Activated CD4-positive, CD25-positive, alpha-beta regulatory T cell treated with anti-CD3 and anti-CD28 coated beads, Interleukin-2, amount 50 U/mL, for 72 hours (primary cell): ENCODE results near the gene AUTS2.

ENCODE experiments used
- DNase-seq: peaks from one replicate; pipeline ENCODE4 v3.0.0; 2021

AUTS2 gene

DNA sequence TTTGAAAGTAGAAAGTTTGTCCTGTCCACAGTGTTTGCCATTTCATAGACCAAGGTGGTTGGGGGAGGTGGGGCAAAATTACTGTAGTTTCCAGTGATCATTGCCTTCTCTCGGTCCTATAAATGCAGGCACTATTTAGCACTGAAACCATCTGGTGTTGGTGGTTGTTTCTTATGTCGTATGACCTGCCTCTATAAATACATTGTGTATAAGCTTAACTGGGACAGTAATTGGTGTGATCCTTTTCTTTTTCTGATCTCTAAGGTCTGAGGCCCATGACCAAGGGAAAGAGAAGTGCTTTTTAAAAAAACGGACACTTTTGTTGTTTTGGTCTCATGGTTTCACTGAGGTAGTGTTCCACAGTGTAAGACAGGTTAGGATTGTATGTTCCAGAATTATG, 63.1 kb downstream of the AUTS2 start:
- DNase-seq, result no peak

DNA sequence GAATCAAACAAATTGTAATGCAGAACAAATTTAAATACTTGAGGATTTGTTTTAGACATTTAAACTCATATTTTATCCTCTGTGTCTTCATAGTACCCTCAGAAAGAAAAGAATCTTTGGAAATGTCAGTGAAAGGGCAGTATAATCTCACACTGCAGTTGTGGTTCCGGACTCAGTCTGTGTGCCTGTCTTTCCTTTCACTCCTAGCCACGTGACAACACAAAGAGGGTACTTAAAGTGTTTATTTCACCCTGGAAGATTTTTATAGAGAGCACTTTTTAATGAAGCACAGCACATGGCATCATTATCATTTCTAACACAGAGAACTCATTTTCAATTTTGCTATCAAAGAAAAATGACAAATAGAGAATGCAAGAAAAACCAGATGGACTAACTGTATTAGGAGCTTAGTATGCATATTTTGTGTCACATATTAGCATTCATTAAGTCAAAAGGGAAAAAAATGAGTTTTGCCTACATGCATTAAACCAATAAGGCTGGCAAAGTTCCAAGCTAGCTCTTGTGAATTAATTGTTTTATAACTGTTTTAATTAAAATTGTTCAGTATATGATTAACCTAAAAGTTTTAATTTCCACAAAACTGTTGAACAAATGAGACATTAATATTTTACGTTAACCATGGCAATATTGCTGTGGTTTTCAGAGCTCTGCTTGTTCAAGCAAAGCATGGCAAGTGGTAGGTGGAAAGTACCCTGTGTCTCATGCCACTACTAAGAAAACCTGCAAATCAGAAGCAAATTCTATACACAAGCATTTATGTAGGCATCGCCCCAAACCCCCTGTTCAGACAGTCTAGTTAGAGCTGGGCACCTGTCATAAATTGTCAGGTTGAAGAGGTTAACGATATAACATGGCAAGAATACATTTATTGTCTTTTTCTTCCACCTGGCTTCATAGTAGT, 65.9 kb downstream of the AUTS2 start:
- DNase-seq, result no peak

DNA sequence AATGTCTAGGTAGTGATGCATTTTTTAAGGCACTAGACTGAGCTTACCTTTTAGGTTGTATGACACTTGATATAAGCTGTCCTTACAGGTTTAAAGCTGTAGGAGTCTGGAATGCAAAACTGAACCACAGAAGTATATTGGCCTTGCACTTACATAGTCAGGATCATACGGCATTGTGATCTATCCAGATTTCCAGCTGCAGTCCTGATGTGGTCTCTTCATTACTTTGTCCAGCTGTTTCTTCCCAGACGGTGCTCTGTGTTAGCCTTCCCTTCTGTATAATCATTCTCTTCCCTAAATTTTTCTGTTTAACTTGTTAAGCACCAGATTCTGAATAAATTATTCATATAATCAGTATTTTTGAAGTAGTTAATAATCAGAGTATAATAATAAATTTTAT, 67.1 kb downstream of the AUTS2 start:
- DNase-seq, result no peak

DNA sequence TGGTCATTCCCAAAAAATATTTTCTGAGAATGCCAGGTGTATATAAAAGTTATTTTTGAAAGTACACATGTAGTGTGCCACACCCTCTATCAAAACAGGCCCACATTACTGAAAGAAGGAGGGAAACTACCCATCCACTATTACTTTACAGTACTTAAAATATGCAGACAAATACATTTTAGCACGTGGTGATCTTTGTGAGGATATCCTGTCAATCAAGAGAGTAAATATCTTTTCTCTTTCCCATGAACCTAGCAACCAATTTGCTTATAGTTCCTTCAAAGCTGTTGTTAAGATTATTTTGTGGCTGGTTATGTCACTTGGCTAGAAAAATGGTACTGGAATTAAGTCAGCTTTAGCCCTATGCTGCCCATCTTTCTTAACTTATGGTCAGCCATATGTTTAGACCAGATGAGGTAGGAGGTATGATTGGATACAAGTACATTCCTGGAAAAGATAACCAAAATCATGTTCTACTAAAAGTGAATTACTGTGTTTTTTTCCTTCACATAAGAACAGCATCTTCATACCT, 70.1 kb downstream of the AUTS2 start:
- no peak for DNase-seq

DNA sequence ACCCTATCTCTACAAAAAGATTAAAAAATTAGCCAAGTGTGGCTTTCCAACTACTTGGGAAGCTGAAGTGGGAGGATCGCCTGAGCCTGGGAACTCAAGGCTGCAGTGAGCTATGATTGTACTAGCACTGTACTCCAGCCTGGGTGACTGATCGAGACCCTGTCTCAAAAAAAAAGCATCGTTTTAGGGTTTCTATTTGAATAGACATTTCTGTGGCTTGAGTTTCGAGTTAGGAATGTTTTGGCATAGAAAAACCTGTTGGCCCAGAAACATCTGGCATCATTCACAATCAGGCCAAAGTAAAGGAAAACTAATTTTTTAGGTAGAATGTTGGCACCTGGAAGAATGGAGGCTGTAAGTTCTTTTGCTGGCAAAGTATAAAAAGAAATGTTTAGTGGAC, 72.4 kb downstream of the AUTS2 start:
- no peak for DNase-seq

DNA sequence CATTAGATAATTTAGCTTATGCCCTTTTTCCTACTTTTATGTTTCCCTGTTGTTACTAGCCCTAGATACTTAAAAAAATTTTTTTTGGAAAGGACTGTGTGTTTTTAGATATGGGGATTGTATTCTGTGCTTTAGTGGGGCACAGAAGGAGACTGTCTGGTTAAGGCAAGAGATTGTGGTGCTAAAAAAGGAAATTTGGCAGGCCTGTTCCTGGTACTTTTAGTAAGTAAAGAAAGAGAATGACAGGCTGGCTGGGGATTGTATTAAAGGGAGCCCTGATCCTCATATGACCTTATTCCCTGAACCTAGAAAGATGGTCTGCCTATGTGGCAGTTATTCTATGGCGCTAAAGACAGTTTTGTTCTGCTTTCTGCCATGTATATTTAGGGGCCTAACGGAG, 74.8 kb downstream of the AUTS2 start:
- DNase-seq, result no peak

DNA sequence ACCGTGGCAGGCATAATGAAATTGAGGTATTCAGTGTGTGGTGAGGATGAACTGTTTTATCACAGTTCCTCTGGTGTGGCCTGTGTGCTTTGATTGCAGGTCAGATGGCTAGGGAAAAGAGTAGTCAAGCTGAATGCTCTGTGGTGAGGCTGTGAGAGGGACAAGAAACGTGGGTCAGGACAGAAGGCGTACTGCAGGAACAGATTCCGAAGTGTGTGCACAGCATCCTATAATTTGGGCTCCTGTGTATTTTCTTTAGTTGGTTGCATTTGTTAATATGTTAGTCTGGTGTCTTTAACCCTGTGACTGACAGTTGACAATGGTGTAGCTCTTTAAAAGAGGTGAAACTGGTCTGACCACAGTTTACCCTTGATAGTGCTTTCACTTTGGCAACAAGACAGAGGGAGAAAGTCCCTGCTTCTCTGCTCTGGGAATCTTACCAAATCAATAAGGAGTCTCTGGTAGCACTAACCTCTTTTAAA, 76.5 kb downstream of the AUTS2 start:
- no peak for DNase-seq

DNA sequence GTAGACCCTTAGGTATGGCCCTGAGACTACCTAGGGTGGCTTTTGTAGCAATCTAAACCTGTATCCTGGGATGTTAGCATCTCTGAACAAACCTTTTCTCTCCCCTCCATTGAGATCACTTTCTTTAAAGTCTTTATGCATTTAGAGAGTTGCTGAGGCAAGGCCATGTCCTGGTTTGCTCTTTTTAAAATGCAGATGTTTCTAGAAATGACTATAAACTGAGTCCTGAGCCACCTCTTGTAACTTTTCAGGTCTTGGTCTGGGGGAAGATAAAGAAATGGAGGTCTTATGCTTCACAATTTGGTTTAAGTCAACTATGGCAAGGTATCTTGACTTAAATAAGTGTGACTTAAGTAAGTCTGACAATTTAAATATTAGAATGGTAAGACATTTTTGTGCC, 78.0 kb downstream of the AUTS2 start:
- no peak for DNase-seq

DNA sequence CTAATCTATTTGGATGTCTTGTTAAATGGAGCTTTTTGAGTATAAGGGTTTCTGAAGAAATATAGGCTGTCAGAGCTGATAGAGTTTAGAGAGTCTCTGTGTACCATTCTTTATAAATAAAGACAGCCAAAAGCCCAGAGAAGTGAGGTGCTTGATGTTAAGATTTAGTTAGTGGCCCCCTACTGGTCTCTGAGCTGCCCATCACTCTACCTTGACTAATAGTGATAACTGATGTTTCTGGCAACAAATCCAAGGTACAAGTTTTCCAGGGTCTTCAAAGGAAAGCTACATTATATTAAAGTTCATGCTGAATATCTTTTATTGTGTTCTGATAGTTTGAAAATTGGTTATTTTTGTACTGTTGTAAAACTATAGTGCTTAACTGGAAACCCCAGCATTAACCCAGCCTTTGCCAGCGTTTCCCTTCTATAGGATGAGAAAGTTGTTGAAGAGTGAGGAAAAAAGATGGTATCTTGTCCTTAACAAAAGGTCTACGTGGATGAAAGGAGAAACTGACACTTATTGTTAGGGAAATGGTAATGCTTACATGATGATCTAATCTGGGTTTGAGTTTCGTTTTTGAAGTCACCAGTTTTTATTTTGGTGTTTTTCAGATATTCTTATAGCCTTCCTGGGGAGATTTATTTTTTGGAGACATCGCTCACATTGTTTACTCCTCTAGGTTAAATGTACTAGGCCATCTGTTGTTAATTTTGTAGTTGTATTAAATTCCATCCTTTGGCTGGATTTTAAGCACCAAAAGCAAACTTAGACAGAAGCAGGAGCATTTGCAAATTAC, 79.0 kb downstream of the AUTS2 start:
- DNase-seq, result no peak

DNA sequence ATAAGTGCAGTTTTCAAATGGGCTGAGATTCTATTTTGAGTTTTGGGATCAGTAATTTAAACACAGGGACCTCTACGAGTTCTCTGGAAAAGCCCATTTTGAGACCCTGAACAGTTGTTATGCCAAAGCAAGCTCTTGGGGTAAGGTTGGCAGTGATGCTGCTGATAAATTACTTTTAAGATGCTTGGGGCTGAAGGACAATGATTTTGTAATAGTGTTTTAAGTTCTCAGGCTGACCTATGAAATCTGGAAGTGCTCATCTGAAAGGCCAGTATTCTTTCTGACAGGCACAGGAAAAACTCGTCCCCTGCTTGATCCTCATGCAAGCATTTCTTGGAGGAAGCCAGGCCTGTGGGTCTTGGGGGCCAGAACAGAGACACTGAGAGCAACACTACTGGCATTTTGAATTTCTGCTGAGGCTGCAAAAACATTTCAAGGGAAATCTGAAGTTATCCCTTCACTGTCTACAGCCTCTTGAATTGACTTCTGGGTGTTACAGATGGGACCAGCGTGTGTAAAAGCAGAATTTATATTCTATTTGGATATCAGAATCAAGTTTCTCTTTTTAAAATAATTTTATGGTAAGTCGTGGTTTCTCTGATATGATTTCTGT, 79.7 kb downstream of the AUTS2 start:
- no peak for DNase-seq

DNA sequence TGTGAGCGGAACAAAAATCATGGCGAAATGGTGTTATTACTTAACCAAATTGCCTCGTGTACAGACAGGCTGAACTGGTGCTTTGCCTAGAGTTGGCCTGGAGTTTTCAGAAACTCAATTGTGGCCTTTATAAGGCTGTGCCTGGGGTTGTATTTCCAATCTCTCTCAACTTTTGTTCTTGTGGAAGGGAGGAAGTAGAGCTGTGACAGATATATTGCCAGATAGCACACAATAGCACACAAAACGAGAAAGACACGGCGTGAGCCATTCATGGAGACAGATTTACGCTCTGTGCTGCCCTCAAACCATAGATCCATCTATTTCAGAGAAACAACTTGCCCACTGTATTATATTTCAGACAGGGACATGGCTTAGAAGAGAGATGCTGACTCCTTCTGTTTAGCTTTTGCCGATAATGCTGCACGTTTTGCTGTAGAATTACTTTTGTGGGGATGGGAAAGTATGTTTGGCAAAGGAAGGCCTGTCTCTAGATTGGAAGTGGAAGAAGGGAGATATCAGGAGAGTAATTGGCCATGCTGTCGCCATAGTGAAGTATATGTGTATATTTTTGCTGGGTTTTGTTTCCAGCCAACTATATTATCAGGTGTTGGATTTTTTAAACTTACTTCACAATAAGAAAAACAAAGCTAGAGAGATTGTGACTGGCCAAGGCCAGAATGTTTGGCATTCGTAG, 80.4 kb downstream of the AUTS2 start:
- no peak for DNase-seq

DNA sequence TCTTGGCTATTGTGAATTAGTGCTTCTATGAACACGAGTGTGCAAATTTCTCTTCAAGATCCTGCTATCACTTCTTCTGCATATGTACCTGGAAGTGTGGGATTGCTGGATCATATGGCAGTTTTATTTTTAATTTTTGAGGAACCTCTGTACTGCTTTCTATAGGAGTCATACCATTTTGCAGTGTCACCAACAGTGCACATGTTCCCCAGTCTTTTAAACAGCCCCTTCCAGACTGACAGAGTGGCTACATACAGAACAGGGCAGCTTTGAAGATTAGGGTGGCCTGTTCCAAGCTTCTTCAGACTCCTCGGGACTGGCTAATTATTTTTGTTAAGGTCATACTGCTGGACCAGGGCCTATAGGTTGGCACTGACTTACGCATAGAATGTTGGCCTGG, 82.9 kb downstream of the AUTS2 start:
- no peak for DNase-seq

DNA sequence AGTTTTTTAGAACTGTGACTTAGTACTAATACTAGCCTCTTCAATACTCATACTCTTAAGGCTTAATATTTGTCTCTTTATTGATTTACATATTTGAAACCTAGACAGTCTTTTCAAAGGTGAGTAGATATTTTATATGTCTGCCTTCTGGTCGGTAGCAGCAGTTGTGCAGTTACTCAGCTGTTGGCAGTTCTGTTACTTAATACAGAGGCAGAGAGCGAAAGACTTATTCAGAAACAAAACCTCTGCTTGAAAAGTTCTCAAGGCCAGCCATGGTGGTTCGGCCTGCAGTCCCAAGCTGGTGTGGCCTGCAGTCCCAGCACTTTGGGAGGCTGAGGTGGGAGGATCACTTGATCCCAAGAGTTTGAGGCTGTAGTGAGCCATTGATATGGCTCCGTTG, 84.2 kb downstream of the AUTS2 start:
- DNase-seq, result no peak

DNA sequence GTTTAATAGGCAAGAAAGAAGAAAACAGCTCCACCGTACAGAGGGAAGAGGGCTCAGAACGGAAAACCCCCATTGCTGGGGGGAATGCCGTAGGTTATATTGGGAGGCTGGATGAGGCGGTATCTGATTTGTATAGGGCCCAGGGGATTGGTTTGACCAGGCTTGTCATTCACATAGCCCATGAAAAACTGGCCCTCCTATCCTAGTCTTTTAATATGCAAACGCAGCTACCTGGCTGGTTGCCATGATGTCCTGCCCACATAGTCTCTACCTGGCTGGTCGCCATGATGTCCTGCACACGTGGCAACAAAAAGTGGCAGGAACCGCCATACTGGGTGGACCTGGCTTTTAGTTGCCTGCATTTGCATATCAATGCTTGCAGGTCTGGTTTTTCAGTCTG, 84.7 kb downstream of the AUTS2 start:
- DNase-seq, result no peak

DNA sequence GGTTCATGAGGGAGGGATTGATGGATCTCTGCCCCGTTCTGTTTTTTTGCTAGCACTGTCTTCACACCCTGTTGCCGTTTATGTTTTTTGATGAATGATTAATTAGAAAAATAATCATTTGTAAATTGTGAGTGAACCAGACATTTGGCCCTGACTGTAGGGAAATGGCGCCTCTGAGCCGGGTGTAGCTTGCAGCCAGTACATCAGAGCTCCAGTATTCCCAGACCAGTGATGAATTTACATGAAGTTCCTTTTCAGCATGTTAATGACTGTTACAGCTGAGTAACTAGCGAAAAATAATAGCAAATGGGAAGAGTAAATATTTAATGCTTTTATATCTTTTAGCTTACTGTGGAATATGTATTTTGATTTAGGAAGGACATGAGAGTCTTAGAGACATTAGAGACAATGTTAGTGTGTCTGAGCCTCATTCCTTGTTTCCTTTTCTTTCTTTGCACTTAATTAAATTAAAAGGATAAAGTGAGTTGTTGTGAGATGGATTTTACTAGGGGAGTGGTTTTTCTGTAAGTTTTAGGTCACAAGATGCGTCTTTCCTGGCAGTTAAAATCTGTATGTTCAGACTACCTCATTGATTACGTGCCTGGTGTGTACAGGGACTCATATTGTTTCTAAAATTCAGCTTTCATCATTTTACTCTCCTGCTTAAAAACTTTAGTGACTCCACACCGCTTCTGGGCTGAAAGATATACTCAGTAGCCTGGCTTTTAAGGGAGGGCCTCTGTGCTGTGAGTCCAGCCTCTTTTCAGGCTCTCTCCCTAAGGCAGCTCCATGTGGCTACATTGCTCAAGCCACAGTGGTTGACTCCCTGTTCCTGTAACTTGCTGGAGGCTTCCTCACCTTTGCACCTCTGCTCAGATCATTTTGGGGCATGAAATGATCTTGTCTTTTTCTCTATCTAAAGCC, 86.4 kb downstream of the AUTS2 start:
- no peak for DNase-seq

DNA sequence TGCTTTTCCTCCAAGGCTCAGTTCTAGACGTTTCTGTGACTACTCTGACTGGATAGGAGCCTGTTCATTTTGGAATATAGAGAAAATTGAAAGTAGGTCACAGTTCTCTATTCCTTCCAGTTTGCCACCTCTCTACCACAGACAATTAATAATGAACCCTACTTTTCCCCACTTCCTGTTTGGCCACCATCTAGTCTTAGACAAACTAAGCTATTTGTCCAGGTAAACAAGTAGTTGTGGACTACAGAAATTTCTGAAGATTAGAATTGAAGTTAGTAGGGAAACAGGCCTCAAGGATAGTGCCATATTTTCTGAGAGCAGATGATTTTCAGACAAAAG, 87.0 kb downstream of the AUTS2 start:
- DNase-seq, result no peak

DNA sequence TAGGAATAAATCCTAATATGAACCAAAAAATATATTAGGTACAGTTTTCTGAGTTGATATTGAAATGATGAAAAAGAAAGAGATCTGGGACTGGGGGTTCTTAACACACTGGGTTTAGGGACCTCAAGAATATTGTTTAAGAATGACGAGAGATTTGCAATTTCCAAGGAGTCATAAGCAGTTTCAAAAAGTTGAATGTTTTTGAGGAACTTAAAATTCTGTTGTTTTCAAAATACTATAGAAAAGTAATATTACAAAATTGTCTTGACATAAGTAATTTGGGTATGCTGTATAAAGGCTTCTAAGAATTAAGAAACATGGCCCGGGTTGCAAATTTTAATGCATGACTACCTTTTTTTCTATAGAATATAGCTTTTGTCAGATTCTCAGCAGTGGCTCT, 88.1 kb downstream of the AUTS2 start:
- DNase-seq, result no peak

DNA sequence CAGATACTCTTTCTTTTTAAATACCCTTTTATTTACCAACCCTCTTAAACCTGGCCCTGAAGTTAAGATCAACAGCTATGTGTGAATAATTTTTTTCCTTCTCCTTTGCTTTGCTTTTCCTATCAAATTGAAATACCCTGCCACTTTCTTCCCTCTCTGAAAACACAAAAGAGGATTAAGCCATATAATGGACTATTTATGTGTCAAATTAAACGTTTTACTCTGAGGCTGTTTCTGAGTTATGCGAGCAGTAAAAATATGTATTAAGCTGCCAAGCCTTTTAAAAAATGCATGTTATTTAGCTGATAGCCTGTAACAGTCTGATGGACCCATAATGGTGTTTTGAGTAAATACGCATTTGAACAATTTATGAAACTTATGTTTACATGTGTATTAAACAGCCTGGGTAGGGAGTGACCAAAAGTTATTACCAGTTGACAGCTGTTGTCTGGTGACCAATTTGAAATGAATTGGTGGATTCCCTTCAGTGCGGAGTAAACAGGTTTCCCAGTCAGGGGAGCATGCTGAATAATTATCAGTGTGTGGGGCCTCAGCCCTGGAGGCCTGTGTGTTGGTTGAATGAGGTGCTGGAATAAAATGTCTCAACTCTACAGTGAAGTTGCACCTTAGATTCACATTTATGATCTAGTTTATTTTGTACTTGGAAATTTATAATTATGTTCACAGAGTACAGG, 89.6 kb downstream of the AUTS2 start:
- DNase-seq, result no peak

DNA sequence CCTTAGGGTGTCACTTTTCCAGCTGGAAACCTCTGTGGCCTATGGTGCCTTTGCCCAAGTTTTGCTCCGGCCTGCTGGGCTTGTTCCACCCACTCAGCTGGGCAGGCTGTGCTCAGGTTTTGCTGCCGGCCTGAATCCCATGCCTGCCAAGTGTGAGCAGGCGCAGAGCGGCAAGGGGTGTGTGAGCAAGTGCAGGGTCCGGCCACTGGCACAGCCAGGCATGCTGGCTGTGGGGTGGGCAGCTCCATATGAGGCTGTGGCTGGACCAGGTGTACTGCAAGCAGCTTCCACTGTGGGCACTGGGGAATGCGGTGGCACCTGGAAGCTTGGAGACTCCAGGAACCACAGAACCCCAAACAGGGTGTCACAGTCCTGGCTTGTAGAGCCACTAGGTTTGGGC, 92.1 kb downstream of the AUTS2 start:
- no peak for DNase-seq

DNA sequence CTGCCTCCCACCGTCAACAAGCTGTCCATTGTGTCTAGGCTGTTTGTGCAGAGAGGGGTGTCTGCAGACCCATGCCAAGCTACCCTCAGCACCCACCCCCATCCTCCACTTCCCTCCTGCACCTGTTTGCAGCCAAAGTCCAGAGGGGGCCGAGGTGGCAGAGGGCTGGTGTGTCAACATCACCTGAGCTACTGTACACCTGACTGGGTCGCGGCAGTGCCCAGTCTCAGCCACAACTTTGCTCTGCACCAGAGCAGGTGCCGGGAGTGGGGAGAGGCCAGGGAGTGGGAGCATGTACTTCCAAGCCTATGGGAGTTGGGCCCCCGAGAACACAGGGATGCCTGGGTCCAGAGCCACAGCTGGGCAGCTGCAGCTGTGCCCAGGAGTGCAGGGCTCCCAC, 93.1 kb downstream of the AUTS2 start:
- no peak for DNase-seq

DNA sequence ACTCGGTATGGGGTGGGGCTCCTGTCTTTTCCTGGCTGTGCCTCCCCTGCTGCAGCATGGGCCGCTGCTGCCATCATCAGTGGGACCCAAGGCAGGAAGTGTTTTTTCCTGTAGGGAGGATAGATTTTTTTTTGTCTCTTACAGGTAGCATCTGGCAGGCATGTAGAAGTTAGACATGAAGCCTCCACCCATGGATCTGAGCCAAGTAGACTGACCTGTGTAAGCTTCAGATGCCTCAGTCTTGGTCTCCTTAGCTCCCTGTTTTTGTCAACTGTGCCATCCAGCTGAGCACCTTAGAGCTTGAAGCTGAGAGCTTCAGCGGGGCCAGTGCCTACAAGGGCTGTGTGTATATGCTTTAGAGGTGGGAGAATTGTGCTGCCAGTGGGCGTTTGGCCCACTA, 93.5 kb downstream of the AUTS2 start:
- no peak for DNase-seq
